DLD1 (cell line): ENCODE data around the gene SMAD4.
"Not testable (repeated sequence)": the region's sequence is repeated elsewhere in the genome, so short reads cannot be mapped to it uniquely, and the experiment has no call there.

Experiments
- in situ Hi-C: cut with HindIII; loops from 2 replicates; pipeline ENCODE4 v1.10.0; 2017; ENCODE audit warnings: low sequenced_read_pairs

Gene SMAD4

DNA sequence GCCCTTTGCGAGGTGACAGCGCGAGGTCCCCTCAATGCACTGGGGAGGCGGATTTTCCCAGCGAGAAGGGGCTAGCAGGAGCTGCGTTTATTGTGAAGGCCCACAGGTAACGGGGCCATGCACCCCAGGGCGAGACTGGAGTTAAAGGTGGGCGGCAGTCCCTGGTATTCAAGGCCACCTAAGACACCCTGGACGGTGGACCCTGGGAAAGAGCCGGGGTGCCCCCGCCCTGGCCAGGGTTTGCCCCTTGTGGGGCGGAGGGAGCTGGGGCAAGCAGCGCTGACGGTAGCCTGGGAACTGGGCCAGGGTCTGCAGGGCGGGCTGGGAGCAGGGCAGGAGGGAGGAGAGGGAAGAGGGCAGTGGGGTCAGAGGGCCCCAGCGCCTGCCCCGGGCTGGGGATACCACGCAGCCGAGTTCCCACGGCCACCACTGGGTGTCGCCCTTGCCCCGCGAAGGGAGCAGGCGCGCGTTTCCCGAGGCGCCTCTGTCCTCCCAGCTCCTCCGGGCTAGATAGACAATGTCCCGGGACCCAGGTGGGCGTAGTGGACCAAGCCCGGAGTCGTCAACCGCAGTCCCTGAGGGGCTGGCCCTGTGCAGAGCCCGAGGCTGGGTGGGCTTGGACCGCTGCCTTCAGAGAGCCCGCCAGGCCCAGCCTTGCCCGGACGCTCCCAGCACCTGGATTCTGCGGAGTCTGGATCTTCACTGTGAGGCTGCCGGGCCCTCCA, 80.2 kb downstream of the SMAD4 start:
- in situ Hi-C loops, result no loop called here

DNA sequence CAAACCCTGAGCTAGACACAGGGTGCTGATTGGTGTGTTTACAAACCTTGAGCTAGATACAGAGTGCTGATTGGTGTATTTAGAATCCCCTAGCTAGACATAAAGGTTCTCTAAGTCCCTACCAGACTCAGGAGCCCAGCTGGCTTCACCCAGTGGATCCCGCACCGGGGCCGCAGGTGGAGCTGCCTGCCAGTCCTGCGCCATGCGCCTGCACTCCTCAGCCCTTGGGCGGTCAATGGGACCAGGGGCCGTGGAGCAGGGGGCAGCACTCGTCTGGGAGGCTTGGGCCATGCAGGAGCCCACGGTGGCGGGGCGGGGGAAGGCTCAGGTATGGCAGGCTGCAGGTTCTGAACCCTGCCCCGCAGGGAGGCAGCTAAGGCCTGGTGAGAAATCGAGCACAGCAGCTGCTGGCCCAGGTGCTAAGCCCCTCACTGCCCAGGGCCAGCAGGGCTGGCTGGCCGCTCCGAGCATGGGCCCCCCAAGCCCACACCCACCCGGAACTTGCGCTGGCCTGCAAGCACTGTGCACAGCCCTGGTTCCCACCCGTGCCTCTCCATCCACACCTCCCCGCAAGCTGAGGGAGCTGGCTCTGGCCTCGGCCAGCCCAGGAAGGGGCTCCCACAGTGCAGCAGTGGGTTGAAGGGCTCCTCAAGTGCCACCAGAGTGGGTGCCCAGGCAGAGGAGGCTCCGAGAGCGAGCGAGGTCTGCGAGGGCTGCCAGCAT, 81.8 kb downstream of the SMAD4 start:
- in situ Hi-C loops, result not testable (repeated sequence)

DNA sequence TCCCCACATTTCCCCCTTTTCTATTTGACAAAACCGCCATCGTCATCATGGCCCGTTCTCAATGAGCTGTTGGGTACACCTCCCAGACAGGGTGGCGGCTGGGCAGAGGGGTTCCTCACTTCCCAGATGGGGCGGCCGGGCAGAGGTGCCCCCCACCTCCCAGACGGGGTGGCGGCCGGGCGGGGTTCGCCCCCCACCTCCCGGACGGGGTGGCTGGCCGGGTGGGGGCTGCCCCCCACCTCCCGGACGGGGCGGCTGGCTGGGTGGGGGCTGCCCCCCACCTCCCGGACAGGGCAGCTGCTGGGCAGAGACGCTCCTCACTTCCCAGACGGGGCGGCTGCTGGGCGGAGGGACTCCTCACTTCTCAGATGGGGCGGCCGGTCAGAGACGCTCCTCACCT, 87.0 kb downstream of the SMAD4 start:
- in situ Hi-C loops, result not testable (repeated sequence)

DNA sequence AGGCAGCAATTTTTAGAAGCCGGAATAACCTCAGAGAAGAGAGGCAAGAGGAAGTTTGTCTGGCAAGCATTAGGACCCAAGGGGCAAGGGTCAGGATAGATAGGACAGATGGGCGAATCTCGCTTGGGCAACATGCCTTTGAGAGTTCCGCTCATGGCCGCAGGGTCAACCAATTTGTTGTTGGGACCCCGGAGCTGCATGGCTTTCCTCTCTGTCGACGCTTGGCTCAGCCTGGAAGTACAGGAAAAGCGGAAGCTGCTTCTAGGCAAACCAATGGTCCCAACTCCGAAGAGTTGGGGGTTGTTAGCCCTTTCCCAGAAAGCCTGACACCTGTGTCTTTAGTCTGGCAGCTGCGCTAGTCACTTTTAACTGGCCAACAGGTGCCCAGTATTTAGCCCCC, 89.5 kb downstream of the SMAD4 start:
- in situ Hi-C loops, result not testable (repeated sequence)

DNA sequence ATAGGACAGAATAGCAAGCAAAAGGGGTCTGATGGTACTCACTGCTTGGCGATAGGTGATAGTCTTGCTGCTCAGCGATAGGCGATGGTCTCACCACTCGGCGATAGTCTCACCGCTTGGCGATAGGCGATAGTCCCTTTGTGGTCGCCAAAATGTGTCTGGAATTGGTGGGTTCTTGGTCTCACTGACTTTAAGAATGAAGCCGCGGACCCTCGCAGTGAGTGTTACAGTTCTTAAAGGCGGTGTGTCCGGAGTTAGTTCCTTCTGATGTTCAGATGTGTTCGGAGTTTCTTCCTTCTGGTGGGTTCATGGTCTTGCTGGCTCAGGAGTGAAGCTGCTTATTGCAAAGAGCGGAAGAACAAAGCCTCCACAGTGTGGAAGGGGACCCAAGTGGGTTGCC, 90.0 kb downstream of the SMAD4 start:
- in situ Hi-C loops, result not testable (repeated sequence)

DNA sequence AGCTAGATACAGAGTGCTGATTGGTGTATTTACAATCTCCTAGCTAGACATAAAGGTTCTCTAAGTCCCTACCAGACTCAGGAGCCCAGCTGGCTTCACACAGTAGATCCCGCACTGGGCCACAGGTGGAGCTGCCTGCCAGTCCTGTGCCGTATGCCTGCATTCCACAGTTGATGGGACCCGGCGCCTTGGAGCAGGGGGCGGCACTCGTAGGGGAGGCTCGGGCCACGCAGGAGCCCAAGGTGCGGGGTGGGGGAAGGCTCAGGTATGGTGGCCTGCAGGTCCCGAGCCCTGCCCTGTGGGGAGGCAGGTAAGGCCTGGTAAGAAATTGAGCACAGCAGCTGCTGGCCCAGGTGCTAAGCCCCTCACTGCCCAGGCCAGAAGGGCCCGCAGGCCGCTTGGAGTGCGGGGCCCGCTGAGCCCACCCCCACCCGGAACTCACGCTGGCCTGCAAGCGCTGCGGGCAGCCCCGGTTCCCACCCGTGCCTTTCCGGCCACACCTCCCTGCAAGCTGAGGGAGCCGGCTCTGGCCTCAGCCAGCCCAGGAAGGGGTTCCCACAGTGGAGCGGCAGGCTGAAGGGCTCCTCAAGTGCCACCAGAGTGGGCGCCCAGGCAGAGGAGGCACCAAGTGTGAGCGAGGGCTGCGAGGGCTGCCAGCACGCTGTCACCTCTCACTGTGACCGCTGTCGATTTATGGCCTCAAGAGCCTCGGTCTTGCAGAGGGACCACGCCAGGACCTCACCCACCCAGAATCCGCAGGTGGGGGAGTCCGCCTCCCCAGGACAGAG, 91.0 kb downstream of the SMAD4 start:
- in situ Hi-C loops, result no loop called here

DNA sequence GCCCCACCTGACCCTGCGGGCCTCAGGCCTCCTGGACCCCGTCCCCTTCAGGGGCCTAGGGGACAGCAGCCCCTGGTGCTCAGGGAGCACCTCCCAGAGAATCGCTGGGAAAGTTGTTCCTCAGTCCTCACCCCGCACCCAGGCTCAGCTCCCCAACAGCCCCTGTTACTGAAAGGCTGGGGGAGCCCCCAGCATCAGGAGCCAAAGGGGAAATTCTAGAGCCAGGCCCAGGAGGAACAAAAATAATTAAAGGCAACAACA, 91.5 kb downstream of the SMAD4 start:
- in situ Hi-C loops, result no loop called here

DNA sequence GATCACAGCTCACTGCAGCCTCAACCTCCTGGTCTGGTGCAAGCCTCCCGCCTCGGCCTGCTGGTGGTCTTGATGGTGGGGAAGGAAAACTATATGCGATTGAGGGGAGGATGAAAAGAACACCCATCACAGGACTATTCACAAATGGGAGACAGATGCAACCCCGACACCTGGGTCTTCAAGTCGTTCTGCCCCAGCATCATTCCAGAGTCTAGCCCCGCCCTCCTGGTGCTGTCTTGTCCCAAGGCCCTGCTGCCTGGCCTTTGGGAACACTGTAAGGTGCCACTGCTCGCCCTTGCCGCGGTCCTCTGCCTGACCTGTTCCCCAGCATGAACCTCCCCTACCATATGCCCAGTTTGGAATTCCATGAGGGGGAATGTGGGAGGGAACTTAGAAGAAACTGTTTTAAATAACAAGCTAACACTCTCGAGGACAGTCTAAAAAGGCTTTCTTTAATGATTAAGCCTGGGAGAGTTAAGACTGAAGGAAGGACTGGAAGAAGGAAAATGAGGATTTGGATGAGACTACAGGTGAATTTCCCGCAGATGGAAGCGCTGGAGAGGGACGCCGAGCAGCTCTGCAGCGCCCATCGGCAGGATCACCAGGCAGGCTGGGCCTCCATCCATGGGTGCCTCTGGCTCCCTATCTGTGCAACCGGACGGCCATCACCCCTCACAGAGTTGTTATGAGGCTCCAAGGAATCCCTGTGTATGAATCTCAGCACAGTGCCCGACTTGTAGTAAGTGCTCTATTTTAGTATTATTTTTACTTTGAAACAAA, 92.4 kb downstream of the SMAD4 start:
- in situ Hi-C loops, result no loop called here

DNA sequence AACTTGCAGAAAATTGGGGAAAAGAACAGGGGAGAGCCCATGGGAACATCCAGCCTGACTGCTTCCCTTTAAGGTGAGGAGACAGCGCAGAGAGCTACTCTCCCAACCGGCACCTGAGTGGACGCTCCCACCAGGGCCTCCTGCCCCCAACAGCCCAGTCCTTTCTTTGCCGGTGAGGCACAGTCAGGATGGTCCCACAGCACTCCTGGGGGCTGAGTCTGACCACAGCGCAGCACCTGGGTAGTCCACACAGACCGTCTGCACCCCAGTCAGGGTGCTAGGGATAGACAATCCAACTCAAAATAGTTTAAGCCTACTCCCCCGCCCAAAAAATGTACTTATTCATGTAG, 93.0 kb downstream of the SMAD4 start:
- in situ Hi-C loops, result no loop called here

DNA sequence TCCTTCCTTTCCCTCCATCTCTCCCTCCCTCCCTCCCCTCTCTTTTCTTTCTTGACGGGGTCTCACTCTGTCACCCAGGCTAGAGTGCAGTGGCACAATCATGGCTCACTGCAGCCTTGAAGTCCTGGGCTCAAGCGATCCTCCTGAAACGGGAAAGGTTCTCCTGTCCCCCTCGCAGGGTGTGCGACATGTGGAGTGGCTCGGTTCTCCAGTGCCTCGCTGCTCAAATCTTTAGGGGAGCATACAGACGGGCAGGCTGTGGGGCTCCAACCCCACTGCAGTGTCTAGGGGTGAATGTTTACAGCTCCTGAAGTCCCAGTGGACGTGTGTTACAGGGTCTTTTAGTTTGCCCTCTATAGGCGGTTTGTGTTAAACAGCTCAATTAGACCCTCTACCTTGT, 93.5 kb downstream of the SMAD4 start:
- in situ Hi-C loops, result no loop called here

DNA sequence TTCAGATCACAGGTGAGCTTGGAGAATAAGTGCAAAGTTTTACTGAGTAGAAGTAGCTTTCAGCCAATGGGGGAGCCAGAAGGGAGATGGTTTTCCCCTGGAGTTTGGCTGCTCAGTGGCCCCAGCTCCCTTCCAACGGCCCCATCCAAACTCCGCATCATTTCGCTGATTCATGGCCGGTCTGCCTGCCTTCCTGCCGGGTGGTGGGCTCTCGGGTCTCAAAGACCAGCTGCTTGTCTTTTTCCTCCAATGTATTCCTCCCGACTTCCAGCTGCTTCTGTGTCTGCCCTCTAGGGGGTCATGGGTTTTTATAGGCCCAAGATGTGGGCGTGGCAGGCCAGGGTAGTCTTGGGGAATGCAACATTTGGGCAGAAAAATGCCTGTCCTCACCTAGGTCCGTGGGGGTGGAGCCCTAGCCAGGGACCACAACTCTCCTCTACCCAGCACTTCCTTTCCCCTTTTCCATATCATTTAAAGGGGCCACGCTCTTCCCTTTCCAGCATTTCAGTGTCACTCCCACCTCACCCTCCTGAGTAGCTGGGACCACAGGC, 94.0 kb downstream of the SMAD4 start:
- in situ Hi-C loops, result no loop called here

DNA sequence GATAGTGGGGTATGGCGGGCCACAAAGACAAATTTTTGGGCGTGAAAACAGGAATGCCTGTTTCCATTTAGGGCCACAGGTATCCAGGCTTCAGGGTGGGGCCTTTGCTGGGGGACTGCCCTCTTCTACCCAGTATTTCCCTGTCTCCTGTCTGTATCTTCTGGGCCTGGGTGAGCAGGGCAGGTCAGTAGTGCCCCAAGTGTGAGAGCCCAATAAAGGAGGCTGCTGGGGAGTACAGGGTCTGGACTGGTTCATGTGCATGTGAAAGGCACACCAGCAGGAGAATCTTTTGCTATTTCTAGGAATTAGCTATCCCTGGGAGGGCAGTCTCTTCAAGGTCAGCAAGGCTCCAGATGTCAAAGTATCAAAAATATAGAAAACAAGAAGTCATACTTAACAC, 96.0 kb downstream of the SMAD4 start:
- in situ Hi-C loops, result loop anchor here (5.0 kb wide), 1 partner anchor 66 kb away; no protein-coding TSS in a partner anchor

DNA sequence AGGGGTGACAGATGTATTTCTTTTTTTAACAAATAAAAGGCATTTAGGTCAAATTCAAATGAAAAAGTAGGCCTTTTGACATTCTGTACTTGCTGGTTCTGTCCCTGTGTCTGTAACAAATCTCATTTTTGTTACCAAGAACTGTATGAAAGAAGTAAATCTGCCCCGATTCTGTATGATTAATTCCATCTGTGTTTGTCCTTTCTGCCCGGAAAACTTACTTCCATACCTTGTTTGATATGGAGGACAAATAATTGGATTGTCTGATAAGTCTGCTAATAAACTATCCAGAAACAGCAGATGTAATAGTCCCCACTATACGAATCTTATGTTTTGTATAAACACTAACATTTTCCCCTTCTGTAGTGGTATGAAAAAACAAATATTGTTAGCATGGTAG, 97.7 kb downstream of the SMAD4 start:
- in situ Hi-C loops, result loop anchor here (5.0 kb wide), 1 partner anchor 65 kb away; no protein-coding TSS in a partner anchor

DNA sequence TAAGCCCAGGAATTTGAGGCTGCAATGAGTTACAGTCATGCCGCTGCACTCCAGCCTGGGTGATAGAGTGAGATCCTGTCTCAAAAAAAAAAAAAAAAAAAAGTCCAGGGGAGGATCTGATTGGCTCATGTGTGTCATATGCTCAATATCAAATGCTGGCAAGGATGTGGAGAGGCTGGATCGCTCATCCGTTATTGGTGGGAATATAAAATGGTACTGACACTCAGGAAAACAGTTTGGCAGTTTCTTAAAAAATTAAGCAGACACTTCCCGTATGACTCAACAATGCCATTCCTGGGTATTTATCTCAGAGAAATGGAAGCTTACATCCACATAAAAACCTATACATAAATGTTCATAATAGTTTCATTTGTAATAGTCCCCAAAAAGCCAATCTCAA, 98.5 kb downstream of the SMAD4 start:
- in situ Hi-C loops, result loop anchor here (5.0 kb wide), 1 partner anchor 64 kb away; no protein-coding TSS in a partner anchor

DNA sequence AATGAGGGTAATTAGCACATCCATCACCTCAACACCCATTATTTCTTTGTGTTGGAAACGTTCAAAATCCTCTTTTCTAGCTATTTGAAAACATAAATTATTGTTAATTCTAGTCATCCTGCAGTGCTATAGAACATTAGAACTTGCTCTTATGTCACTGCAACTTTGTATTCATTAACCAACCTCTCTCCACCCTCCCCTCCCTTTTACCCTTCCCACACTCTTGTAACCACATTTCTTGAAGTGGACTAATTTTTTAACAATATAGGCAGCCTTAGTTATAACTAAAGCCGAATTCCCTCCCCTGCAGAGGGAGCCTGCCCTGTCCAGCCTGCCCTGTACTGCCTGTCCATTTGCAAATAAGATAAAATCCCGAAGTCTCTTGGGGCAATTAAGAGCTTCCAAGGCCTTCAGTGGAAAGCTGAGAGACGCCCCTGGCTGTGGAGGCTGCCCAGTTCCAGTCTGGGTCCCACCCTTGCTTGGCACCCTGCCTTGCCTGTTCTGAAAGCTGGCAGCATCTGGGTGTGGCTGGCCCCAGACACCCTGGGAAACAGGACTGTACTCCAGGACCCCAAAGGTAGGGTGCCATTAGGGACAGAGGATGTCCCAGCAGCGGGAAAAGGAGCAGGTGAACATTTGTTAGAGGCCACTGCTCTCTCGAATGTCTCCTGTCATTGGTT, 102.4 kb downstream of the SMAD4 start:
- in situ Hi-C loops, result no loop called here

DNA sequence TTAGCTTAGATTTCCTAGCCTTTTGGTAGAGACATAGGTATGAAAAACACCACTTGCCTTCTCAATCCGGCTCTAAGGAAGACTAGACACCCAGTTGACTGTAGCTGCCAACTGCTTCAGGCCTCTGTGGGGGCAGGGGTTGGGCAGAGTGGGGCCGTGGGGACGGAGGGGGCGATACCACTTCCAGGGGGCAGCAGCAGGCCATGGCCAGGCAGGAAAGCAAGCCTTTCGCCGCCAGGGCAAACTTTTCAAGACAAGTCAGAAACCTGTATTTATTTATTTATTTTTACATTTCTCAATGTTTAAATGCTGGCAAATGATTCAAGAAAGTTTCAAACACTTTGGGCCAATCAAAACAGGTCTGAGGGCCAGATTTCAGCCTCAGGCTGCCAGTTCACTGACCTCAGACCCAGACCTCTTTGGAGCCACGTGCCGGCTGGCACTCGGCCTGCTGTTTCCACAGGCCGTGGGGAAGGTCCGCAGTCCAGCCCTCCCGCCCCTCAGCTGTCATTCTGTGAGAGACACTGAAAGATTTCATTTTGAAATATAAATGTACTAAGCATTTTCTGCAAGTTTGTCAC, 103.7 kb downstream of the SMAD4 start:
- in situ Hi-C loops, result no loop called here
